Measurements from ENCODE around the gene AGAP5. TPM values are rescaled to one million over a fixed set of nuclear protein-coding genes. Genes with fewer than 3 reads are reported as not detected.

Gene AGAP5
- total and polyA plus RNA-seq, 10 of the 15 experiments (the other 5 are each of a cell fraction or from before 2014, with no cell fraction given) = 0.68 to 8.5 (median 6.7) TPM; not detected in 1

DNA sequence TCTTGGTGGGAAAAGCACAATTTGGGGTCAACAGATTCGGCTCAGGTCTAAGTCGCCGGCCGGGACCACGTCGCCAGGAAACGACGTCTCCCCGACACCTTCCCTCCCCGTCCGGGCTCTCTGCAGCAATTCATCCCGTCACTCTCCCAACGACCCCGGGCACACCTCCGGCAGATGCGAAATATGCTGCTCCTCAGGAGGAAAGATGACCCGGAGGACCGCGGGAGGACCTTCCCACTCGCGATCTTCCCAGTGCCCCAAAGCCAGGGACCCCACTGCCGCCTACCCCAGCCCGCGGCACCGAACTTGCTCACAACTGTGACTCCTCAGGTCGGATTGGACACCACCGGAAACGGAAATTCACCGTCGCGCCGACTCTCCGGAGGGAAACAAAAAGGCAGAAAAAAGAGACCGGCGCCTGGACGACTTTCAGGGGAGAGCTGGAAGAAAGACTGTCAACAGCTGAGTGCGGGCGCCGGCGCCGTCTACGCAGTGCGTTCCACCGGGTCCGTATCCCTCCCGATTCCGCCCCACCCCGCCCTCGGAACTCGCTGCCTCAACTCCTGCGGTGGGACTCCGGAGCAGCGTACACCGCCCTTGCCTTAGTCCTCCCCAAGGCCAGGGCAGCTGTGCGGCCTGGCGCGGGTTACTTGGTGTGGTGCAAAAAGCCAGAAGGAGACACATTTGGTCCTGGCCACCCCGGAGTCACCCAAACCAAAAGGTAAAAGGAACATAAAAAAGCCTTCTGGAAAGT lies 32.4 kb upstream of the AGAP5 start (continued):
- TF ChIP-seq IKZF1 (conservative IDR thresholded peaks at IDR 0.05) (peak; percentile 85), NFYA (IDR thresholded peaks at IDR 0.05; ENCODE audit: borderline replicate concordance, low read depth, low read length) (no peak), POU2F2 (IDR thresholded peaks at IDR 0.05; ENCODE audit: borderline replicate concordance, low read depth, low read length) (peak; percentile 66; the same call in 2 of the 3 replicates), RUNX3 (IDR thresholded peaks at IDR 0.05; ENCODE audit: low read length) (peak; percentile 52), NR2F1 (conservative IDR thresholded peaks at IDR 0.05) (peak; percentile 77), SREBF1 (IDR thresholded peaks at IDR 0.05; ENCODE audit: low read length) (peak; percentile 38; the same call in 1 of the 2 replicates), CBX3 (IDR thresholded peaks at IDR 0.05; ENCODE audit: borderline replicate concordance, low read depth) (no peak), YY1 (IDR thresholded peaks at IDR 0.05; ENCODE audit: low read depth, low read length) (peak; percentile 84), RAD21 (IDR thresholded peaks at IDR 0.05; ENCODE audit: insufficient read depth, low read depth, low read length) (no peak), SPI1 (IDR thresholded peaks at IDR 0.05; ENCODE audit: borderline replicate concordance, insufficient read depth, low read depth, low read length) (no peak), HDGF (IDR thresholded peaks at IDR 0.05) (no peak), SRF (IDR thresholded peaks at IDR 0.05; ENCODE audit: low read depth in 2 of 2, low read length in 2 of 2) (peak in 1 of 2 experiments; percentile 87; a peak in 2 of 4 replicates), SMAD1 (IDR thresholded peaks at IDR 0.05; ENCODE audit: low read depth, partially characterized antibody) (no peak), RBBP5 (conservative IDR thresholded peaks at IDR 0.05) (0 out of 2 replicates have a peak, but pooled peaks have one; percentile 38), EZH2 (IDR thresholded peaks at IDR 0.05; ENCODE audit: borderline replicate concordance, control insufficient read depth, low read depth, low read length) (no peak), MTA2 (IDR thresholded peaks at IDR 0.05; ENCODE audit: low read depth) (no peak; the same call in 1 of the 2 replicates), CBX5 (IDR thresholded peaks at IDR 0.05; ENCODE audit: low read depth) (0 out of 2 replicates have a peak, but pooled peaks have one; percentile 30), SUPT20H (IDR thresholded peaks at IDR 0.05; ENCODE audit: borderline replicate concordance, control insufficient read depth, low read depth, low read length) (no peak), ZNF24 (IDR thresholded peaks at IDR 0.05) (no peak), ZSCAN29 (IDR thresholded peaks at IDR 0.05) (peak; percentile 99), ZNF207 (IDR thresholded peaks at IDR 0.05; ENCODE audit: borderline replicate concordance) (0 out of 2 replicates have a peak, but pooled peaks have one; percentile 31), ZNF384 (IDR thresholded peaks at IDR 0.05; ENCODE audit: borderline replicate concordance, low read depth, low read length) (0 out of 2 replicates have a peak, but pooled peaks have one; percentile 28), ETV6 (conservative IDR thresholded peaks at IDR 0.05 in 1 of 2, IDR thresholded peaks at IDR 0.05 in 1 of 2; ENCODE audit: borderline replicate concordance in 1 of 2, low read depth in 1 of 2) (no peak), TCF3 (IDR thresholded peaks at IDR 0.05; ENCODE audit: borderline replicate concordance, insufficient read depth, low read depth, low read length) (no peak), ZBTB11 (CRISPR knock-in tag; IDR thresholded peaks at IDR 0.05) (peak; percentile 91)
- TF ChIP-seq, protein P1, sequence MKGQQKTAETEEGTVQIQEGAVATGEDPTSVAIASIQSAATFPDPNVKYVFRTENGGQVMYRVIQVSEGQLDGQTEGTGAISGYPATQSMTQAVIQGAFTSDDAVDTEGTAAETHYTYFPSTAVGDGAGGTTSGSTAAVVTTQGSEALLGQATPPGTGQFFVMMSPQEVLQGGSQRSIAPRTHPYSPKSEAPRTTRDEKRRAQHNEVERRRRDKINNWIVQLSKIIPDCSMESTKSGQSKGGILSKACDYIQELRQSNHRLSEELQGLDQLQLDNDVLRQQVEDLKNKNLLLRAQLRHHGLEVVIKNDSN (IDR thresholded peaks at IDR 0.05; ENCODE audit: borderline replicate concordance, extremely low read length, insufficient read depth, low read depth, low read length) = no peak
